A549 treated with AZD2906 at 1 μM for 4 hours (cell line): ENCODE results near the gene CYBC1. TPM values are rescaled to one million over a fixed set of nuclear protein-coding genes. Genes with fewer than 3 reads are reported as not detected.

Experiments
- total RNA-seq: library from RNA; stranded (reverse); fragments of 200-300 nt; extraction: Qiagen RNA extraction; gene quantifications from 5 replicates; pipeline ENCODE4 v1.2.3, GENCODE V29; 2022

The CYBC1 gene
- total RNA-seq: 51.0 to 60.8 TPM (median 55.2 TPM) in 5 replicates

GRCh38 chr17:82450357-82451106 lies at the start of gene CYBC1:
CYBC1 (minus strand) TSS chr17:82450752; CDS start chr17:82449254, 1,498 bp downstream.

GRCh38 chr17:82458179-82458884 lies 7.8 kb upstream of the CYBC1 start, which contains the start of gene NARF:
NARF (plus strand) TSS chr17:82458741; CDS start chr17:82458804, 63 bp downstream.

GRCh38 chr17:82418001-82418986 lies 32.3 kb downstream of the CYBC1 start, which contains the start of the genes HEXD and OGFOD3:
HEXD (plus strand) TSS chr17:82418347; CDS start chr17:82419800, 1,453 bp downstream.
OGFOD3 (minus strand) TSS chr17:82418586; CDS start chr17:82418485, 101 bp downstream.

Other genes starting within 250 kb of the CYBC1 start
- gene CCDC57, start 237.9 kb downstream of the CYBC1 start, total RNA-seq: 15.5 to 29.5 TPM (median 28.3 TPM) in 5 replicates
- 134 to 178 TPM (median 170 TPM) in 5 replicates for gene SLC16A3, start 221.7 kb downstream of the CYBC1 start, total RNA-seq
- gene CSNK1D, start 177.1 kb downstream of the CYBC1 start, total RNA-seq: 205 to 236 TPM (median 234 TPM) in 5 replicates
- 0.16 to 0.24 TPM (median 0.19 TPM) in 4 of 5 replicates, not detected in the other for gene CD7, start 133.1 kb downstream of the CYBC1 start, total RNA-seq
- 1.4 to 2.6 TPM (median 2.1 TPM) in 5 replicates for gene SECTM1, start 117.0 kb downstream of the CYBC1 start, total RNA-seq
- gene TEX19, start 91.5 kb downstream of the CYBC1 start, total RNA-seq: 0.29 to 0.49 TPM (median 0.37 TPM) in 5 replicates
- not detected in 5 replicates for gene UTS2R, start 79.0 kb downstream of the CYBC1 start, total RNA-seq
- gene HEXD, start 32.4 kb downstream of the CYBC1 start, total RNA-seq: 11.2 to 14.8 TPM (median 13.6 TPM) in 5 replicates
- gene OGFOD3, start 32.2 kb downstream of the CYBC1 start, total RNA-seq: 20.2 to 26.1 TPM (median 24.0 TPM) in 5 replicates
- 47.9 to 55.8 TPM (median 52.9 TPM) in 5 replicates for gene NARF, start 8.0 kb upstream of the CYBC1 start, total RNA-seq
- gene FOXK2, start 69.0 kb upstream of the CYBC1 start, total RNA-seq: 47.8 to 55.7 TPM (median 52.0 TPM) in 5 replicates
- 87.3 to 99.0 TPM (median 91.0 TPM) in 5 replicates for gene WDR45B, start 197.7 kb upstream of the CYBC1 start, total RNA-seq
- gene RAB40B, start 247.9 kb upstream of the CYBC1 start, total RNA-seq: 16.1 to 19.4 TPM (median 17.5 TPM) in 5 replicates